ENCODE data around the gene DNAJC9. TPM values are rescaled to one million over a fixed set of nuclear protein-coding genes. Genes with fewer than 3 reads are reported as not detected.

The DNAJC9 gene
- total and polyA plus RNA-seq, 3 donors from 2014 or later: 18.3 to 31.1 (median 30.2) TPM

DNA sequence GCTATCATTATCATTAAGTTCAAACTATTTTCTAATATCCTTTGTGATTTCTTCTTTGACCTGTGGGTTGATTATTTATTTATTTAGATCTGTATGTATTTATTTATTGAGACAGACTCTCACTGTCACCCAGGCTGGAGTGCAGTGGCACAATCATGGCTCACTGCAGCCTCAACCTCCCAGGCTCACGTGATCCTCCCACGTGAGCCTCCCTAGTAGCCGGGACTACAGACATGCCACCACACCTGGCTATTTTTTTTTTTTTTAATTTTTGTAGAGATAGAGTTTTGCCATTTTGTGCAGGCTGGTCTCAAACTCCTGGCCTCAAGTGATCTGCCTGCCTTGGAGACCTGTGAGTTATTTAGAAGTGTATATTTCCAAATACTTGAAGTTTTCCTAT lies 34.0 kb upstream of the DNAJC9 start:
- TF ChIP-seq POLR2A (IDR thresholded peaks at IDR 0.05): no peak
- no peak for TF ChIP-seq CTCF (IDR thresholded peaks at IDR 0.05)
- Histone ChIP-seq H3K27me3 (no peaks in the 10 kb centered on the region), H3K27ac (no peak overlapping the region), H3K4me1 (no peaks in the 10 kb centered on the region), H3K4me3 (no peak overlapping the region), H3K36me3 (ENCODE audit: low read depth, missing control alignments) (peaks cover 4% of the 10 kb centered on the region), H3K9me3 (no peaks in the 10 kb centered on the region)
- 85 to 98% methylated on average over 3 of the region's 3 CpGs for WGBS, 2 donors
- no peak for DNase-seq
- intact Hi-C loops (cut with DNase I; ENCODE audit: low total_unique reads): no loop called here

- H3K9me3 ChIP-seq: no peaks in the 10 kb centered on the region
- H3K27ac ChIP-seq: no peak overlapping the region
- H3K27me3 ChIP-seq: no peaks in the 10 kb centered on the region
- DNase-seq: no peak
- no peaks in the 10 kb centered on the region for H3K36me3 ChIP-seq (ENCODE audit: low read depth, missing control alignments)
- no peaks in the 10 kb centered on the region for H3K4me1 ChIP-seq
- TF ChIP-seq CTCF (IDR thresholded peaks at IDR 0.05) (no peak), POLR2A (IDR thresholded peaks at IDR 0.05) (no peak)
- 75 to 92% methylated on average over 2 of the region's 2 CpGs for WGBS, 2 donors
- intact Hi-C loops (cut with DNase I; ENCODE audit: low total_unique reads): no loop called here
- H3K4me3 ChIP-seq: no peak overlapping the region
These were observed 17.4 kb upstream of the DNAJC9 start for GRCh38 chr10:73264423-73264822.

- no peak overlapping the region for H3K4me3 ChIP-seq
- TF ChIP-seq POLR2A (IDR thresholded peaks at IDR 0.05): no peak
- TF ChIP-seq CTCF (IDR thresholded peaks at IDR 0.05): peak in 2 of 3 experiments; percentile 36 to 56
- 48% methylated on average over 1 of the region's 1 CpG for WGBS, 2 donors
- H3K27ac ChIP-seq: no peak overlapping the region
- intact Hi-C loops (cut with DNase I; ENCODE audit: low total_unique reads): no loop called here
- DNase-seq: no peak
- H3K36me3 ChIP-seq (ENCODE audit: low read depth, missing control alignments): no peaks in the 10 kb centered on the region
- no peaks in the 10 kb centered on the region for H3K9me3 ChIP-seq
- H3K4me1 ChIP-seq: no peaks in the 10 kb centered on the region
- no peaks in the 10 kb centered on the region for H3K27me3 ChIP-seq
These were observed 16.8 kb upstream of the DNAJC9 start for GRCh38 chr10:73263693-73264347.

GRCh38 chr10:73262880-73263555 lies 16.0 kb upstream of the DNAJC9 start:
- TF ChIP-seq POLR2A (IDR thresholded peaks at IDR 0.05) (no peak), CTCF (IDR thresholded peaks at IDR 0.05) (no peak)
- DNase-seq: no peak
- H3K36me3 ChIP-seq (ENCODE audit: low read depth, missing control alignments): no peaks in the 10 kb centered on the region
- H3K4me1 ChIP-seq: no peaks in the 10 kb centered on the region
- 66 to 83% methylated on average over 5 of the region's 5 CpGs for WGBS, 2 donors
- no peaks in the 10 kb centered on the region for H3K9me3 ChIP-seq
- no peak overlapping the region for H3K4me3 ChIP-seq
- intact Hi-C loops (cut with DNase I; ENCODE audit: low total_unique reads): no loop called here
- H3K27ac ChIP-seq: no peak overlapping the region
- H3K27me3 ChIP-seq: no peaks in the 10 kb centered on the region
